Endothelial cell of umbilical vein (primary cell): Measurements from ENCODE around the gene MFSD1. TPM values are rescaled to one million over a fixed set of nuclear protein-coding genes. Genes with fewer than 3 reads are reported as not detected.

Experiments used
- BruUV-seq: library from RNA; stranded (reverse); fragments of 400-500 nt; replicated peaks from 2 replicates; lab custom pipeline; 2021; lab: Mats Ljungman, UMichigan
- CTCF ChIA-PET: fragments of 300-600, 350-600 bp; sonication (Branson Sonifier 250); formaldehyde crosslinking; loops from one replicate; lab custom pipeline; 2021; ENCODE audit warnings: antibody characterized with exemption, inconsistent platforms; lab: Charles Lee
- POLR2A ChIA-PET: fragments of 300-600, 350-600 bp; sonication (Branson Sonifier 250); formaldehyde crosslinking; loops from one replicate; lab custom pipeline; 2021; ENCODE audit warnings: antibody characterized with exemption, inconsistent platforms; lab: Charles Lee
- DNase-seq: peaks from one replicate; pipeline ENCODE4 v3.0.0-alpha.2; 2011; ENCODE audit warnings: low read depth, low spot score
- FAIRE-seq: peaks from 2 replicates; lab custom pipeline; 2011; peaks lifted over from hg19 to GRCh38; lab: Jason Lieb, UNC
- H2AFZ ChIP-seq: 2 replicates; pipeline ENCODE4 v1.6.0; 2012; ENCODE audit warnings: low read depth, low read length, control low read depth, inconsistent platforms
- H3K27ac ChIP-seq: 2 replicates; pipeline ENCODE4 v1.5.1; 2011; ENCODE audit warnings: low read depth, mild to moderate bottlenecking, control low read depth, low read length, moderate library complexity; ENCODE audit not compliant: insufficient read depth
- H3K27me3 ChIP-seq, 2 experiments: 2 replicates each; pipeline versions ENCODE4 v1.6.0 to v1.6.1; 2011; ENCODE audit warnings: low read length in 2 of 2, mixed read lengths in 1 of 2; ENCODE audit not compliant: control insufficient read depth in 2 of 2, insufficient read depth in 2 of 2
- H3K36me3 ChIP-seq, 2 experiments: 2 replicates in 1 of 2; 3 replicates in 1 of 2; pipeline ENCODE4 v1.5.1; 2011; ENCODE audit warnings: low read length in 2 of 2, mild to moderate bottlenecking in 1 of 2, moderate library complexity in 1 of 2; ENCODE audit not compliant: control insufficient read depth in 2 of 2, insufficient read depth in 2 of 2; ENCODE audit errors: extremely low read depth in 1 of 2
- H3K4me1 ChIP-seq: 3 replicates; pipeline ENCODE4 v1.5.1; 2011; ENCODE audit warnings: mild to moderate bottlenecking, low read length; ENCODE audit not compliant: control insufficient read depth, insufficient read depth; ENCODE audit errors: extremely low read depth
- H3K4me2 ChIP-seq: 2 replicates; pipeline ENCODE4 v1.6.1; 2011; ENCODE audit warnings: low read length, control low read depth, mixed read lengths; ENCODE audit not compliant: insufficient read depth
- H3K4me3 ChIP-seq, 3 experiments: fragments of 200-600 bp in 1 of 3; sonication (generic), shearing (Covaris generic) in 1 of 3; replicated peaks in 1 of 3; 2 replicates each; pipeline ENCODE4 v1.5.1; 2011 to 2016; ENCODE audit warnings: control low read depth in 3 of 3, low read length in 3 of 3, mild to moderate bottlenecking in 2 of 3, inconsistent platforms in 1 of 3, low read depth in 1 of 3, moderate library complexity in 1 of 3; ENCODE audit not compliant: insufficient read depth in 1 of 3
- H3K79me2 ChIP-seq: 2 replicates; pipeline ENCODE4 v1.6.0; 2012; ENCODE audit warnings: low read length, inconsistent platforms; ENCODE audit not compliant: control insufficient read depth, insufficient read depth
- H3K9ac ChIP-seq: replicated peaks from 2 replicates; pipeline ENCODE3; 2011; ENCODE audit warnings: low read length, control low read depth; ENCODE audit not compliant: insufficient read depth; ENCODE audit errors: extremely low read depth
- H3K9me1 ChIP-seq: replicated peaks from 3 replicates; pipeline ENCODE4 v1.6.0; 2011; ENCODE audit warnings: mild to moderate bottlenecking, low read length; ENCODE audit not compliant: control insufficient read depth, insufficient read depth; ENCODE audit errors: extremely low read depth
- H3K9me3 ChIP-seq: replicated peaks from 2 replicates; pipeline ENCODE4 v1.5.1; 2012; ENCODE audit warnings: low read length, inconsistent platforms; ENCODE audit not compliant: control insufficient read depth, insufficient read depth
- H4K20me1 ChIP-seq: replicated peaks from 2 replicates; pipeline ENCODE3; 2011; ENCODE audit warnings: mild to moderate bottlenecking, low read length; ENCODE audit not compliant: control insufficient read depth, insufficient read depth; ENCODE audit errors: extremely low read depth
- CTCF ChIP-seq, 2 donors: IDR thresholded peaks; 1 replicate in 1 of 2; 2 replicates in 1 of 2; pipeline ENCODE4 v1.5.1; 2011; ENCODE audit warnings: low read length in 2 of 2, mild to moderate bottlenecking in 2 of 2, moderate library complexity in 2 of 2, control low read depth in 1 of 2, inconsistent platforms in 1 of 2, low read depth in 1 of 2; ENCODE audit not compliant: insufficient read depth in 1 of 2; ENCODE audit errors: extremely low read depth in 1 of 2
- EZH2 ChIP-seq: IDR thresholded peaks from 2 replicates; pipeline ENCODE4 v1.6.1; 2012; ENCODE audit warnings: borderline replicate concordance, low read depth, mild to moderate bottlenecking, moderate library complexity, low read length, inconsistent platforms; ENCODE audit not compliant: severe bottlenecking
- FOS ChIP-seq: IDR thresholded peaks from 2 replicates; pipeline ENCODE4 v1.6.1; 2011; ENCODE audit warnings: mild to moderate bottlenecking, low read length, moderate library complexity, borderline replicate concordance; ENCODE audit not compliant: insufficient read depth
- GATA2 ChIP-seq: IDR thresholded peaks from 2 replicates; pipeline ENCODE4 v1.7.0; 2011; ENCODE audit warnings: low read depth, mild to moderate bottlenecking, moderate library complexity, mixed read lengths, low read length; ENCODE audit not compliant: insufficient read length, insufficient read depth
- JUN ChIP-seq: IDR thresholded peaks from 2 replicates; pipeline ENCODE4 v1.6.1; 2011; ENCODE audit warnings: borderline replicate concordance, low read depth; ENCODE audit not compliant: insufficient read length, insufficient read depth
- MAX ChIP-seq: IDR thresholded peaks from 2 replicates; pipeline ENCODE4 v1.6.1; 2011; ENCODE audit not compliant: insufficient read depth, insufficient read length
- MYC ChIP-seq: IDR thresholded peaks from one replicate; pipeline ENCODE4 v1.6.1; 2011; ENCODE audit warnings: mild to moderate bottlenecking, low read depth, low read length
- POLR2A ChIP-seq: IDR thresholded peaks from 2 replicates; pipeline ENCODE4 v1.6.1; 2012; ENCODE audit warnings: low read depth, mild to moderate bottlenecking, control low read depth, low read length
- POLR2AphosphoS5 ChIP-seq: IDR thresholded peaks from 2 replicates; pipeline ENCODE4 v1.6.1; 2012; ENCODE audit warnings: low read depth, mild to moderate bottlenecking, control low read depth, low read length, moderate library complexity; ENCODE audit not compliant: insufficient read depth
- dilution Hi-C: fragments of 300-500 bp; cut with MboI; formaldehyde crosslinking; loops from one replicate; pipeline ENCODE4 v1.15.0; 2019; ENCODE audit warnings: low sequenced_read_pairs; ENCODE audit not compliant: extremely low pct_ligation_motif_present
- intact Hi-C: fragments of 100-400 bp; cut with micrococcal nuclease; formaldehyde crosslinking; loops from one replicate; pipeline ENCODE4 v1.10.0; 2022
- polyA plus RNA-seq, 4 experiments: library from polyadenylated mRNA; depleted of rRNA in 3 of 4; stranded (reverse) in 3 of 4; unstranded in 1 of 4; fragments of >200 nt; gene quantifications; 2 replicates each; pipeline versions ENCODE4 v1.2.1 to v1.2.3, GENCODE V29; 2011 to 2012; ENCODE audit warnings: missing spikeins in 1 of 4
- total RNA-seq: library from RNA; stranded (reverse); gene quantifications from 2 replicates; pipeline ENCODE4 v1.2.3, GENCODE V29; 2021

MFSD1 gene
- total and polyA plus RNA-seq, 2 donors (not counting 3 experiments of a cell fraction or from before 2014, with no cell fraction given), result 38.2 to 65.1 TPM

GRCh38 chr3:158762701-158763100, 39.2 kb upstream of the MFSD1 start:
- Histone ChIP-seq H3K79me2 (no peaks in the 10 kb centered on the region), H3K9me1 (no peaks in the 10 kb centered on the region), H3K4me2 (no peak overlapping the region), H4K20me1 (no peaks in the 10 kb centered on the region), H3K27me3 (no peaks in the 10 kb centered on the region), H2AFZ (no peak overlapping the region), H3K27ac (no peak overlapping the region), H3K9me3 (no peaks in the 10 kb centered on the region), H3K4me1 (peaks cover 2% of the 10 kb centered on the region), H3K36me3 (no peaks in the 10 kb centered on the region), H3K4me3 (no peak overlapping the region), H3K9ac (no peak overlapping the region)
- no peak for FAIRE-seq
- BruUV-seq, result no TSS peak
- intact Hi-C loops (no loop called here), dilution Hi-C loops (no loop called here)
- no peak for TF ChIP-seq POLR2AphosphoS5
- TF ChIP-seq FOS, result no peak
- no peak for TF ChIP-seq MYC
- no peak for TF ChIP-seq CTCF (IDR thresholded peaks at IDR 0.05; ENCODE audit: extremely low read depth in 1 of 2, insufficient read depth in 1 of 2, low read depth in 1 of 2, low read length in 2 of 2)
- no peak for TF ChIP-seq POLR2A
- no peak for TF ChIP-seq JUN
- no peak for TF ChIP-seq GATA2
- TF ChIP-seq EZH2, result no peak
- TF ChIP-seq MAX, result no peak
- no peak for DNase-seq
- ChIA-PET POLR2A (no interaction called here), CTCF (interaction anchor here (1.0 kb wide), 1 partner anchor 35 kb away, joined by 4 read pairs; no protein-coding TSS in a partner anchor)
